BLaER1 treated with 17β-estradiol and CSF1 and Interleukin-3, amounts not matched to agents 10 nM and 100 nM (cell line): ENCODE results near the gene STAC3.

Source experiments
- H3K27ac ChIP-seq, 11 experiments: shearing (Covaris generic); formaldehyde crosslinking; 2 replicates each; pipeline ENCODE4 v1.8.1; 2022
- H3K27me3 ChIP-seq, 11 experiments: shearing (Covaris generic); formaldehyde crosslinking; 2 replicates each; pipeline ENCODE4 v1.8.1; 2022
- H3K36me3 ChIP-seq, 11 experiments: shearing (Covaris generic); formaldehyde crosslinking; 2 replicates each; pipeline ENCODE4 v1.8.1; 2022
- H3K4me1 ChIP-seq, 10 experiments: shearing (Covaris generic); formaldehyde crosslinking; 2 replicates each; pipeline ENCODE4 v1.8.1; 2022
- H3K4me2 ChIP-seq, 11 experiments: shearing (Covaris generic); formaldehyde crosslinking; 2 replicates each; pipeline ENCODE4 v1.8.1; 2022
- H3K4me3 ChIP-seq, 10 experiments: shearing (Covaris generic); formaldehyde crosslinking; 2 replicates each; pipeline ENCODE4 v1.8.1; 2022
- H3K9ac ChIP-seq, 11 experiments: shearing (Covaris generic); formaldehyde crosslinking; 2 replicates each; pipeline ENCODE4 v1.8.1; 2022
- H3K9me3 ChIP-seq, 11 experiments: shearing (Covaris generic); formaldehyde crosslinking; replicated peaks in 1 of 11; 2 replicates each; pipeline ENCODE4 v1.8.1; 2022
- H4K20me1 ChIP-seq, 11 experiments: shearing (Covaris generic); formaldehyde crosslinking; 2 replicates each; pipeline ENCODE4 v1.8.1; 2022
- Cebpa-rat ChIP-seq, 11 experiments: shearing (Covaris generic); IDR thresholded peaks; 2 replicates each; pipeline ENCODE4 v1.8.1; 2022

The STAC3 gene

DNA sequence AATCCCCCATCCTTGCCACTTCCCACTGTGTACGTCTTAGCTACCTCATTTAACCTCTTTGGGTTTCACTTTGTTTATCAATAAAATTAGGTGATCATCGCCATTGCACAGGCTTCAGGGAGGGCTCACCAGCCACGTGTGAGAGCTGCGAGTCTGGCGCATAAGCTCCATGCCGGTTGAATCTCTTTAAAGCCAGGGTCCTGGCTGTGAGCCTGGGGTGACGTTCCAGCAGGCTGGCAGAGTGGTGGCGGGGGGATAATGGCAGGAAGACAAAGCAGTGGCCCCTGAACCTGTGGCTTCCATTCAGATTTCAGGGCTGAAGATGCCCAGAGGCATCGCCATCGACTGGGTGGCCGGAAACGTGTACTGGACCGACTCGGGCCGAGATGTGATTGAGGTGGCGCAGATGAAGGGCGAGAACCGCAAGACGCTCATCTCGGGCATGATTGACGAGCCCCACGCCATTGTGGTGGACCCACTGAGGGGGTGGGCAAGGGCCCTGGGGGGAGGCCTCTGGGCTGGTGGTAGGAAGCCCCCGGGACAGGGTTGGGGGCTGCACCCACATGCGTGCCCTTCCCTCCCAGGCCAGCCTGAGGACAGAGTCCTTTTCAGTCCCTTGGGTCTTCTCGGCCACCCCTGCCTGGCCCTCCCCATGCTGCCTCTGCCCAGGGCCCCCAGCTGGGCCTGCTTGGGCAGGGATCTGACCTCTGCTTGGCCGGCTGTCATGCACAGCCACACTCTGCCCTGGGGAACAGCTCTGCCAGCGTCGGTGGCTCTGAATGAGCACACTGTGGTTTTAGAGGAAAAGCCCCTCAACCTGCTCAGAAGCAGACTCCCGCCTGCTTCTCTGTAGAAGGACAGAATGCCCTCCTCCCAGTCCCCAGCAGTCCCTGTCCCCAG is 43.0 kb downstream of the STAC3 start:
- Histone ChIP-seq H3K36me3 (peaks cover 6 to 99% (median 29%) of the 10 kb centered on the region in 11 experiments; a peak in 17 of 22 replicates), H3K9me3 (no peaks in the 10 kb centered on the region), H3K27ac (no peak overlapping the region), H3K9ac (peak overlapping the region in 2 of 11 experiments; percentile 29 to 39; a peak in 1 of 22 replicates), H3K4me1 (peaks cover 8 to 59% (median 46%) of the 10 kb centered on the region in 10 experiments), H3K4me3 (no peak overlapping the region), H3K27me3 (no peaks in the 10 kb centered on the region), H4K20me1 (peaks cover 0 to 100% (median 12%) of the 10 kb centered on the region in 11 experiments; a peak in 12 of 22 replicates), H3K4me2 (peak overlapping the region in 6 of 11 experiments; percentile 6 to 55 (median 49); a peak in 10 of 22 replicates)
- TF ChIP-seq Cebpa-rat (IDR thresholded peaks at IDR 0.05) = no peak

DNA sequence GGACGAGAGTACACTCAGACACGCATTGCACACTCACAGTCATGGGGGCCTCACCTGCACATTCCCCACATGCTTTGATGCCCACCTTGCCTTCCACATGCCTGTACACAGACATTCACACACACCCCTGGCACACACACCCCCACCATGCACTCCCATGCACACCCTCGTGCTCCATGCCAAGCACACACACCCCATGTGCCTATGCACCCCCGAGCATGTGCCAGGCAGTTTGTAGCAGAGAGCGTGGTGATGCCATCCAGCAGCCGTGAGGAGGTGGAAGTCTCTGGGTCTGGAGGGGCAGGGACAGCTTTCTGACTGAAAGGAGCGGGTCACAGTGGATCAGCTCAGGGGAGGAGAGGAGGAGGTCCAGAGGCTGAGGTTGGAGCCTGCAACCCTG is 45.1 kb downstream of the STAC3 start:
- H4K20me1 ChIP-seq = peaks cover 0 to 98% (median 6%) of the 10 kb centered on the region in 11 experiments; a peak in 11 of 22 replicates
- no peak overlapping the region for H3K9ac ChIP-seq
- no peaks in the 10 kb centered on the region for H3K9me3 ChIP-seq
- no peak for TF ChIP-seq Cebpa-rat (IDR thresholded peaks at IDR 0.05)
- H3K27me3 ChIP-seq = no peaks in the 10 kb centered on the region
- H3K36me3 ChIP-seq = peaks cover 6 to 99% (median 42%) of the 10 kb centered on the region in 11 experiments; a peak in 17 of 22 replicates
- no peak overlapping the region for H3K4me3 ChIP-seq
- peaks cover 0 to 39% (median 26%) of the 10 kb centered on the region in 10 experiments; a peak in 17 of 20 replicates for H3K4me1 ChIP-seq
- H3K4me2 ChIP-seq = no peak overlapping the region
- H3K27ac ChIP-seq = no peak overlapping the region

DNA sequence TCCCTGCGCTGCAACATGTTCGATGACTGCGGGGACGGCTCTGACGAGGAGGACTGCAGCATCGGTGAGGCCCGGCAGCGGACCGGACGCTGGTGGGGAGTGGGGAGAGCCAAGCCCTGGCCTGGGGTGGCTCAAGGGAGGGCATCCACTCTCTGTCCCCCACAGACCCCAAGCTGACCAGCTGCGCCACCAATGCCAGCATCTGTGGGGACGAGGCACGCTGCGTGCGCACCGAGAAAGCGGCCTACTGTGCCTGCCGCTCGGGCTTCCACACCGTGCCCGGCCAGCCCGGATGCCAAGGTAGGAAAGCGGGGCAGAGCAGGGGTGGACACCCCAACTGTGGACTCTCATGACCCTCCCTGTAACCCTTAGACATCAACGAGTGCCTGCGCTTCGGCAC is 45.8 kb downstream of the STAC3 start:
- peaks cover 0 to 95% (median 0%) of the 10 kb centered on the region in 11 experiments; a peak in 10 of 22 replicates for H4K20me1 ChIP-seq
- peak overlapping the region in 1 of 11 experiments; percentile 14; a peak in 1 of 22 replicates for H3K9ac ChIP-seq
- H3K9me3 ChIP-seq = no peaks in the 10 kb centered on the region
- H3K4me2 ChIP-seq = no peak overlapping the region
- peaks cover 0 to 31% (median 18%) of the 10 kb centered on the region in 10 experiments; a peak in 17 of 20 replicates for H3K4me1 ChIP-seq
- H3K27me3 ChIP-seq = no peaks in the 10 kb centered on the region
- H3K4me3 ChIP-seq = no peak overlapping the region
- H3K27ac ChIP-seq = no peak overlapping the region
- H3K36me3 ChIP-seq = peaks cover 6 to 99% (median 44%) of the 10 kb centered on the region in 11 experiments; a peak in 17 of 22 replicates
- no peak for TF ChIP-seq Cebpa-rat (IDR thresholded peaks at IDR 0.05)

DNA sequence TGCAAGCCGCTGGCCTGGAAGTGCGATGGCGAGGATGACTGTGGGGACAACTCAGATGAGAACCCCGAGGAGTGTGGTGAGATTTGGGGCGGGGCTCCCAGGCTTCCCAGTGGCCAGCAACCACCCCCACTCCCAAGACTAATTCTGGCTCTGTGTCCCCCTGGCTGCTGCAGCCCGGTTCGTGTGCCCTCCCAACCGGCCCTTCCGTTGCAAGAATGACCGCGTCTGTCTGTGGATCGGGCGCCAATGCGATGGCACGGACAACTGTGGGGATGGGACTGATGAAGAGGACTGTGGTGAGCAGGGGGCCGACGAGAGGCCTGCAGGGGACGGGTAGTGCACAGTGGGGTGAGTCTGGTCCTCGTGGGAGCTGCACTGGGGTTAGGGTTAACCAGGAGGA is 46.5 kb downstream of the STAC3 start:
- no peak overlapping the region for H3K27ac ChIP-seq
- no peak overlapping the region for H3K4me3 ChIP-seq
- no peak for TF ChIP-seq Cebpa-rat (IDR thresholded peaks at IDR 0.05)
- peak overlapping the region in 2 of 11 experiments; percentile 9 to 14; a peak in 1 of 22 replicates for H3K9ac ChIP-seq
- peaks cover 0 to 95% (median 0%) of the 10 kb centered on the region in 11 experiments; a peak in 10 of 22 replicates for H4K20me1 ChIP-seq
- no peaks in the 10 kb centered on the region for H3K27me3 ChIP-seq
- H3K36me3 ChIP-seq = peaks cover 10 to 99% (median 48%) of the 10 kb centered on the region in 11 experiments; a peak in 17 of 22 replicates
- peak overlapping the region in 2 of 11 experiments; percentile 18 to 32; a peak in 2 of 22 replicates for H3K4me2 ChIP-seq
- no peaks in the 10 kb centered on the region for H3K9me3 ChIP-seq
- H3K4me1 ChIP-seq = peaks cover 0 to 24% (median 12%) of the 10 kb centered on the region in 10 experiments; a peak in 13 of 20 replicates

DNA sequence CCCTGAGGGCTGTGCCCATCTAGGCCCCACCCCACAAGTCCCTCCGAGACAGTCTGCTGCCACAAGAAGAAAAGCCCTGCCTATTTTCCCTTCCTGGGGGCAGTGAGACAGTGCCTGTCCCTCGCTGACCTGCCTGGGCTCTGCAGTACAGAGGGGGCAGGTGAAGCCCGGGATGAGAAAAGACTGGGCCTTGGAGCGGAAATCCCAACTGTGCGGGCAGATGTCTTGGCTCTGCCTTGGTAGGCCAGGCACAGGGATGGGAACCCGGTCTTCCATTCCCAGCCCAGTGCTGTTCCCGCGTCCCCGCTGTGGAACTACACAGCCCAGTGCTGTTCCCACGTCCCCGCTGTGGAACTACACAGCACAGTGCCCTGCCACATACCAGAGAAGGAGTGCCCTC is 47.2 kb downstream of the STAC3 start:
- Histone ChIP-seq H3K4me1 (peaks cover 0 to 17% (median 10%) of the 10 kb centered on the region in 10 experiments; a peak in 9 of 20 replicates), H3K9me3 (no peaks in the 10 kb centered on the region), H3K9ac (peak overlapping the region in 1 of 11 experiments; percentile 14; a peak in 1 of 22 replicates), H3K36me3 (peaks cover 12 to 99% (median 54%) of the 10 kb centered on the region in 11 experiments; a peak in 17 of 22 replicates), H3K4me2 (no peak overlapping the region), H3K4me3 (no peak overlapping the region), H3K27me3 (no peaks in the 10 kb centered on the region), H4K20me1 (peaks cover 0 to 95% (median 0%) of the 10 kb centered on the region in 11 experiments; a peak in 10 of 22 replicates), H3K27ac (no peak overlapping the region)
- TF ChIP-seq Cebpa-rat (IDR thresholded peaks at IDR 0.05) = no peak

DNA sequence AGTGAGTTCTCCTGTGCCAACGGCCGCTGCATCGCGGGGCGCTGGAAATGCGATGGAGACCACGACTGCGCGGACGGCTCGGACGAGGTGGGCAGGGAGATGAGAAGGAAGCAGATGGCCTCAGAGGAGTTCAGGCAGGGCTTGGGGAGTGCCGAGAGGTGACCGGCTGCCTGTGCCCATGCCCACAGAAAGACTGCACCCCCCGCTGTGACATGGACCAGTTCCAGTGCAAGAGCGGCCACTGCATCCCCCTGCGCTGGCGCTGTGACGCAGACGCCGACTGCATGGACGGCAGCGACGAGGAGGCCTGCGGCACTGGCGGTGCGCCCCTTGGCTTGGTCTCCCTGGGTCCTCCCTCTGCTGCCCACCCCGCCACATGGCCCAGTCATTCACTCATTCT is 47.8 kb downstream of the STAC3 start:
- Histone ChIP-seq H3K4me2 (no peak overlapping the region), H4K20me1 (peaks cover 0 to 95% (median 0%) of the 10 kb centered on the region in 11 experiments; a peak in 10 of 22 replicates), H3K36me3 (peaks cover 15 to 99% (median 60%) of the 10 kb centered on the region in 11 experiments; a peak in 17 of 22 replicates), H3K27me3 (no peaks in the 10 kb centered on the region), H3K9me3 (no peaks in the 10 kb centered on the region), H3K9ac (no peak overlapping the region), H3K27ac (no peak overlapping the region), H3K4me1 (peaks cover 0 to 12% (median 5%) of the 10 kb centered on the region in 10 experiments; a peak in 9 of 20 replicates), H3K4me3 (no peak overlapping the region)
- no peak for TF ChIP-seq Cebpa-rat (IDR thresholded peaks at IDR 0.05)

DNA sequence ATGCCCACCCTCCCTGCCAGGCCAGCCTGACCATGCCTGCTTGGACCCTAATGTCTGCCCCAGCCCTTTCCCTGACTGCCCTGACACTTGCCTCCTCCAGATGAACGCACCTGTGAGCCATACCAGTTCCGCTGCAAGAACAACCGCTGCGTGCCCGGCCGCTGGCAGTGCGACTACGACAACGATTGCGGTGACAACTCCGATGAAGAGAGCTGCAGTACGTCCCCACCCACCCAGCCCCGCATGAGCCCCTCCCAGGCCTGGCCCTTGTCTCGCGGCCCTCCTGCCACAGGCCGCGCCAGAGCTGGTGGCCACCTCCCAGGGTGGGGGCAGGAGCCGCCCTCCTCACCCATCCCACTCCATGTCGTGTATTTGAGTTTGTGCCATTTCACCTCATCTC is 48.7 kb downstream of the STAC3 start:
- H3K4me1 ChIP-seq = peaks cover 0 to 6% (median 0%) of the 10 kb centered on the region in 10 experiments; a peak in 3 of 20 replicates
- H3K4me3 ChIP-seq = no peak overlapping the region
- TF ChIP-seq Cebpa-rat (IDR thresholded peaks at IDR 0.05) = no peak
- peaks cover 24 to 99% (median 69%) of the 10 kb centered on the region in 11 experiments; a peak in 17 of 22 replicates for H3K36me3 ChIP-seq
- H3K9ac ChIP-seq = no peak overlapping the region
- no peaks in the 10 kb centered on the region for H3K9me3 ChIP-seq
- no peak overlapping the region for H3K27ac ChIP-seq
- no peak overlapping the region for H3K4me2 ChIP-seq
- no peaks in the 10 kb centered on the region for H3K27me3 ChIP-seq
- H4K20me1 ChIP-seq = peaks cover 0 to 95% (median 0%) of the 10 kb centered on the region in 11 experiments; a peak in 10 of 22 replicates

DNA sequence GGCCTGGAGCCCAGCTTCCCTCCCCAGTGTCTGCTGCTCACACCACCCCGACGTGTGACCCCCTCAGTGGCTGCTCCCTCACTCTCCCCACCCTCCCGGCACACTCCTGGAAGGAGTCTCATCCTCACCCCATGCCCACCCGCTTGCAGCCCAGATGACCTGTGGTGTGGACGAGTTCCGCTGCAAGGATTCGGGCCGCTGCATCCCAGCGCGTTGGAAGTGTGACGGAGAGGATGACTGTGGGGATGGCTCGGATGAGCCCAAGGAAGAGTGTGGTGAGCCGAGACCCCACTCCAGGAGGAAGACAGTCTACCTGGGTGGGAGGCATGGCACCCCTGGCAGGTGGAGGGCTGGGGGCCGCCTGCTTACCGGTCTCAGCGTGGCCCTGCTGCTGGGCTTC is 49.4 kb downstream of the STAC3 start:
- peaks cover 0 to 8% (median under 1%) of the 10 kb centered on the region in 10 experiments; a peak in 9 of 20 replicates for H3K4me1 ChIP-seq
- H3K27me3 ChIP-seq = no peaks in the 10 kb centered on the region
- no peak for TF ChIP-seq Cebpa-rat (IDR thresholded peaks at IDR 0.05)
- peaks cover 0 to 95% (median 4%) of the 10 kb centered on the region in 11 experiments; a peak in 11 of 22 replicates for H4K20me1 ChIP-seq
- H3K9me3 ChIP-seq = no peaks in the 10 kb centered on the region
- H3K9ac ChIP-seq = no peak overlapping the region
- no peak overlapping the region for H3K27ac ChIP-seq
- no peak overlapping the region for H3K4me3 ChIP-seq
- H3K36me3 ChIP-seq = peaks cover 29 to 99% (median 76%) of the 10 kb centered on the region in 11 experiments; a peak in 17 of 22 replicates
- no peak overlapping the region for H3K4me2 ChIP-seq

DNA sequence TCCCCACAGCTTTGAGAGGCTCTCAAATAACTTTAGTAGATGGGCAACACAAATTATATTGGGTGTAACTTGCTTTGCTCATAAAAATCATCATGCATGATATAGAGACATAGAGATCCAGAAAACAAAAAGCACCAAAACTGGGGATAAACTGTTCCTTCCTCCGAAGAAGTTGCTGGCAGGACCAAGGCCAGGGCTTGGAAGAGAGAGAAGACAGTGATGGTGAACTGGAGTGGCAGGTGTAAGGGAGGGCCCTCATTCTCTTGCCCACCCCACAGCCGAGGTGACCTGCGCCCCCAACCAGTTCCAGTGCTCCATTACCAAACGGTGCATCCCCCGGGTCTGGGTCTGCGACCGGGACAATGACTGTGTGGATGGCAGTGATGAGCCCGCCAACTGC is 49.8 kb downstream of the STAC3 start:
- Histone ChIP-seq H3K4me2 (no peak overlapping the region), H3K4me3 (no peak overlapping the region), H3K9me3 (no peaks in the 10 kb centered on the region), H3K36me3 (peaks cover 31 to 99% (median 80%) of the 10 kb centered on the region in 11 experiments; a peak in 17 of 22 replicates), H3K27ac (no peak overlapping the region), H3K4me1 (peaks cover 0 to 12% (median 5%) of the 10 kb centered on the region in 10 experiments; a peak in 14 of 20 replicates), H3K9ac (no peak overlapping the region), H3K27me3 (no peaks in the 10 kb centered on the region), H4K20me1 (peaks cover 0 to 95% (median 8%) of the 10 kb centered on the region in 11 experiments; a peak in 12 of 22 replicates)
- TF ChIP-seq Cebpa-rat (IDR thresholded peaks at IDR 0.05) = no peak
